ENCODE results near the gene RABGGTA.
"Not testable (repeated sequence)": the region's sequence is repeated elsewhere in the genome, so short reads cannot be mapped to it uniquely, and the experiment has no call there.

DNA sequence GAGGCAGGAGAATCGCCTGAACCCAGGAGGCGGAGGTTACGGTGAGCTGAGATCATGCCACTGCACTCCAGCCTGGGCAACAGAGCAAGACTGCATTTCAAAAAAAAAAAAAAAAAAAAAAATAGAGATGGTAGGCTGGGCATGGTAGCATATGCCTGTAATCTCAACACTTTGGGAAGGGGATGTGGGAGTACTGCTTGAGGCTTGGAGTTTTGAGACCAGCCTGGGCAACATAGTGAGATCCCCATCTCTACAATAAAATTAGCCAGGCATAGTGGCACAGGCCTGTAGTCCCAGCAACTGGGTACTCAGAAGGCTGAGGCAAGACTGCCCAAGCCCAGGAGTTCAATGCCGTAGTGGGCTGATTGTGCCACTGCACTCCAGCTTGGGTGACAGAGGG, 48.4 kb downstream of the RABGGTA start:
- TF ChIP-seq TAF1 (IDR thresholded peaks at IDR 0.05; ENCODE audit: low read depth, low read length); POLR2A (IDR thresholded peaks at IDR 0.05; ENCODE audit: low read depth, low read length); POLR2AphosphoS5 (IDR thresholded peaks at IDR 0.05; ENCODE audit: low read depth, low read length); PAX5 (IDR thresholded peaks at IDR 0.05; ENCODE audit: insufficient read depth, low read length, severe bottlenecking); POU2F2 (IDR thresholded peaks at IDR 0.05; ENCODE audit: low read depth, low read length): not testable (repeated sequence)
